NCI-H2107 treated with DMSO at 0.1 percent for 48 hours (cell line): ENCODE measurements around the gene LCNL1.
"Not testable (repeated sequence)": the region's sequence is repeated elsewhere in the genome, so short reads cannot be mapped to it uniquely, and the experiment has no call there.

Experiments used
- DNase-seq: peaks from one replicate; lab custom pipeline; 2025; ENCODE audit not compliant: unreplicated experiment; lab: John Stamatoyannopoulos, UW

Gene LCNL1

GRCh38 chr9:137021979-137022661 is 39.3 kb downstream of the LCNL1 start:
- DNase-seq: no peak

- no peak for DNase-seq
Observed at GRCh38 chr9:137022662-137023008, 39.8 kb downstream of the LCNL1 start.

GRCh38 chr9:137023157-137023556 is 40.4 kb downstream of the LCNL1 start:
- no peak for DNase-seq

GRCh38 chr9:137023583-137023991 is 40.8 kb downstream of the LCNL1 start:
- DNase-seq: no peak

- DNase-seq: peak; percentile 93
Observed at GRCh38 chr9:137025517-137025966, 42.7 kb downstream of the LCNL1 start.

GRCh38 chr9:137026384-137026783 is 43.6 kb downstream of the LCNL1 start:
- DNase-seq: no peak

- DNase-seq: peak; percentile 19
Observed at GRCh38 chr9:137026828-137027227, 44.0 kb downstream of the LCNL1 start.

- DNase-seq: no peak
Observed at GRCh38 chr9:137027369-137028262, 44.8 kb downstream of the LCNL1 start, which contains the start of gene ABCA2. Gene ABCA2 (minus strand): TSS chr9:137028237. CDS start chr9:137028140, 97 bp downstream.

- DNase-seq: peak; percentile 58
Observed at GRCh38 chr9:137028263-137029057, 45.7 kb downstream of the LCNL1 start.

- DNase-seq: peak; percentile 35
Observed at GRCh38 chr9:137029058-137029936, 46.5 kb downstream of the LCNL1 start.

GRCh38 chr9:137030006-137030405 is 47.2 kb downstream of the LCNL1 start:
- DNase-seq: no peak

GRCh38 chr9:137030538-137031527 is 48.0 kb downstream of the LCNL1 start:
- DNase-seq: no peak

GRCh38 chr9:137031904-137032640 is 49.3 kb downstream of the LCNL1 start, which contains the start of gene FUT7:
Gene FUT7 (minus strand): TSS chr9:137032088. CDS start chr9:137031991, 97 bp downstream.
- DNase-seq: no peak

GRCh38 chr9:137032858-137033257 is 50.1 kb downstream of the LCNL1 start:
- DNase-seq: no peak

GRCh38 chr9:137033481-137033880 is 50.7 kb downstream of the LCNL1 start:
- not testable (repeated sequence) for DNase-seq

- no peak for DNase-seq
Observed at GRCh38 chr9:137034039-137034708, 51.4 kb downstream of the LCNL1 start.

GRCh38 chr9:137034709-137035506 is 52.1 kb downstream of the LCNL1 start:
- peak; percentile 86 for DNase-seq
